AG04450 (cell line): Measurements from ENCODE around the gene AHRR. TPM values are rescaled to one million over a fixed set of nuclear protein-coding genes. Genes with fewer than 3 reads are reported as not detected.

Experiments
- CTCF ChIA-PET: fragments of 300-600, 350-600 bp; formaldehyde crosslinking; extraction: SDS; loops from one replicate; lab custom pipeline; 2022; ENCODE audit warnings: antibody characterized with exemption, inconsistent platforms; lab: Charles Lee
- POLR2A ChIA-PET: fragments of 350-600 bp; formaldehyde crosslinking; extraction: SDS; loops from one replicate; lab custom pipeline; 2021; ENCODE audit warnings: antibody characterized with exemption, inconsistent platforms; lab: Yijun Ruan, JAX
- DNase-seq: peaks from one replicate; pipeline ENCODE4 v3.0.0-alpha.2; 2011; ENCODE audit warnings: low read depth, low spot score
- H3K27ac ChIP-seq: one replicate; pipeline ENCODE4 v1.5.1; 2012; ENCODE audit warnings: low read depth, low read length, control low read depth
- H3K27me3 ChIP-seq: one replicate; pipeline ENCODE4 v1.6.0; 2012; ENCODE audit warnings: low read length; ENCODE audit not compliant: control insufficient read depth, insufficient read depth
- H3K4me3 ChIP-seq: 2 replicates; pipeline ENCODE4 v1.5.1; 2011; ENCODE audit warnings: mild to moderate bottlenecking, low read depth, low read length, control low read depth
- H3K9me3 ChIP-seq: 2 replicates; pipeline ENCODE4 v1.5.1; 2012; ENCODE audit warnings: low read length; ENCODE audit not compliant: control insufficient read depth, insufficient read depth
- polyA plus RNA-seq: library from polyadenylated mRNA; depleted of rRNA; stranded (reverse); fragments of >200 nt; gene quantifications from 2 replicates; pipeline ENCODE4 v1.2.3, GENCODE V29; 2011
- TF ChIP-seq, protein P1 (sequence below): IDR thresholded peaks from 2 replicates; pipeline ENCODE4 v1.5.1; 2011; ENCODE audit warnings: low read depth, low read length, control low read depth, inconsistent platforms

The AHRR gene
- polyA plus RNA-seq, 1 experiment = 22.3 TPM

DNA sequence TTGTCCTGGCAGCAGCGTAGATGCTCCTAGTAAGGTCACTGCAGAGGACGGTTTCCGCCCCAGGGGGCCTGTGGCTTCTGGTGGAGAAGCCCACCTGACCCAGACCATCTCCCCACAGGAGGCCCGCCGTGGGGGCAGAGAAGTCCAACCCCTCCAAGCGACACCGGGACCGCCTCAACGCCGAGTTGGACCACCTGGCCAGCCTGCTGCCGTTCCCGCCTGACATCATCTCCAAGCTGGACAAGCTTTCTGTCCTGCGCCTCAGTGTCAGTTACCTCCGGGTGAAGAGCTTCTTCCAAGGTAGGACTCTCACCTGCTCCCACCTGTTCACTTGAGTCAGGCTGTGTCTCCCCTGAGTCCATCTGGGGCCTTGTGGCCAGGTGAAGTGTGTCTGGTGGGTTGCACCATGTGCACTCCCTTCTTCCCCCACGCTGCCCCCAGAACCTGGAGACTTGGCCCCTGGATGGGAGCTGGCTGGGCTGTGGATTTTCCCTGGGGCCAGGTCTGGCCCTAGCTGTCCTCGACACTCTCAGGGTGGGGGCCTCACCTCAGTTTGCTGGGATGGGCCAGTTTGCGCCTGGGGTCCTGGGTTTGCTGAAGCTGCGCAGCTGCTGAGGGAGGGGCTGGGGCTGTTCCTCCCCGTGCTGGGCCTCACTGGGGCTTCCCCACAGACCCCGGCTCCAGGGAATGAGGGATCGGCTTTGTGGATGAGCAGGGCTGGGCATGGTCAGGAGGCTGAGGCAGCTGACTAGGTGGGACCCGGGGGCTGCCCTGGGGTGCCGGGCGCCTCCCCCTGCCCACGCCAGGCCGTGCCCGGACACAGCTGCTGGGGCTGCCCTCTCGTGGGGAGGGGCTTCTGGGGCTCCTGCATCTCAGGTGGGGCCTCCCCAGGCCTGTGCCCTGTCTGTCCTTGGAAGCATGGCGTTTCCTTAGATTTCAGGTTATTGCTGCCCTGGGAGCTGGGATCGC is 32.4 kb downstream of the AHRR start:
- ChIA-PET POLR2A (interaction anchor here (1.0 kb wide), 1 partner anchor 15 kb away, joined by 5 read pairs; no protein-coding TSS in a partner anchor), CTCF (interaction anchor here (1.3 kb wide), 1 partner anchor 33 kb away, joined by 3 read pairs; no protein-coding TSS in a partner anchor)

DNA sequence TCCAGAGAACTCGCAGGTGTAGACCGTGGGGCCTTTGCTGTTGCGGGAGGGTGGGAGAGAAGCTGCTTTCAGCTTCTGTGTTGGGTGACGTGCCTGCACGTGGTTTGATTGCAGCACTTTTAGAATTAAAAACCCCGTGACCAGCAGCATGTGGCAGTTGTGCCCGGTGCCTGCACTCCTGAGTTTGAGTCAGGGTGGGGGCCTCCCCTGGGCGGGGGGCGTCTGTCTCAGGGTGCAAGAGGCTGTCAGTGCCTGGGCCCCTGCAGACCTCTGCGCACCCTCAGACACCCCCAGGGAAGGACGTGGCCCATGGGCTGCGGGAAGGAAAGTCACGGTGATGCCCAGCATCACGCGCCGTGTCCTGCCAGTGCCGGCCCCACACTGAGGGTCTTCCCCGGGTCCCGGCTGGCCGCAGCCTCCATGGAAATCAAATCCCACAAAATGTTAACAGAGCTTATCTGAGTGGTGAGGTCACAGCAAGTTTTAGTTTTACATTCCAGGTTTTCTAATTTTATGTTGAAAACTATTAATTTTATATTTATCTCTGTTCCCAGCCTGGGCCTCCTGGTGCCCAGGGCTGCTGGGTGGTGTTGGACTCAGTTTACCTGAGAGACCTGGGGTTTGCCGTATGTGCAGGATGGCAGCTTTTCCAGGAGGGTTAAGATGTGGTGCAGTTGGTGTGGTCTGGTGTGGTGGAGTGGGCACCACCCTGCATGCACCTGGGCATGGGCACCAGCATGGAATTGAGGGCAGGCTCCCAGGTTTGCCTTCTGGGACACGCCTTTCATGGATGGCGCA is 33.3 kb downstream of the AHRR start:
- H3K9me3 ChIP-seq = no peaks in the 10 kb centered on the region; the same call in 1 of the 2 replicates
- POLR2A ChIA-PET = no interaction called here
- no peak for DNase-seq
- CTCF ChIA-PET = no interaction called here
- H3K27me3 ChIP-seq = no peaks in the 10 kb centered on the region
- TF ChIP-seq, protein P1, sequence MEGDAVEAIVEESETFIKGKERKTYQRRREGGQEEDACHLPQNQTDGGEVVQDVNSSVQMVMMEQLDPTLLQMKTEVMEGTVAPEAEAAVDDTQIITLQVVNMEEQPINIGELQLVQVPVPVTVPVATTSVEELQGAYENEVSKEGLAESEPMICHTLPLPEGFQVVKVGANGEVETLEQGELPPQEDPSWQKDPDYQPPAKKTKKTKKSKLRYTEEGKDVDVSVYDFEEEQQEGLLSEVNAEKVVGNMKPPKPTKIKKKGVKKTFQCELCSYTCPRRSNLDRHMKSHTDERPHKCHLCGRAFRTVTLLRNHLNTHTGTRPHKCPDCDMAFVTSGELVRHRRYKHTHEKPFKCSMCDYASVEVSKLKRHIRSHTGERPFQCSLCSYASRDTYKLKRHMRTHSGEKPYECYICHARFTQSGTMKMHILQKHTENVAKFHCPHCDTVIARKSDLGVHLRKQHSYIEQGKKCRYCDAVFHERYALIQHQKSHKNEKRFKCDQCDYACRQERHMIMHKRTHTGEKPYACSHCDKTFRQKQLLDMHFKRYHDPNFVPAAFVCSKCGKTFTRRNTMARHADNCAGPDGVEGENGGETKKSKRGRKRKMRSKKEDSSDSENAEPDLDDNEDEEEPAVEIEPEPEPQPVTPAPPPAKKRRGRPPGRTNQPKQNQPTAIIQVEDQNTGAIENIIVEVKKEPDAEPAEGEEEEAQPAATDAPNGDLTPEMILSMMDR = no peak
- H3K4me3 ChIP-seq = no peak overlapping the region
- H3K27ac ChIP-seq = no peak overlapping the region

More for the DNA sequence above, 32.4 kb downstream of the AHRR start:
- Histone ChIP-seq H3K4me3 (no peak overlapping the region), H3K27me3 (no peaks in the 10 kb centered on the region), H3K9me3 (no peaks in the 10 kb centered on the region; the same call in 1 of the 2 replicates), H3K27ac (no peak overlapping the region)
- TF ChIP-seq, protein P1 = no peak
- DNase-seq = no peak

DNA sequence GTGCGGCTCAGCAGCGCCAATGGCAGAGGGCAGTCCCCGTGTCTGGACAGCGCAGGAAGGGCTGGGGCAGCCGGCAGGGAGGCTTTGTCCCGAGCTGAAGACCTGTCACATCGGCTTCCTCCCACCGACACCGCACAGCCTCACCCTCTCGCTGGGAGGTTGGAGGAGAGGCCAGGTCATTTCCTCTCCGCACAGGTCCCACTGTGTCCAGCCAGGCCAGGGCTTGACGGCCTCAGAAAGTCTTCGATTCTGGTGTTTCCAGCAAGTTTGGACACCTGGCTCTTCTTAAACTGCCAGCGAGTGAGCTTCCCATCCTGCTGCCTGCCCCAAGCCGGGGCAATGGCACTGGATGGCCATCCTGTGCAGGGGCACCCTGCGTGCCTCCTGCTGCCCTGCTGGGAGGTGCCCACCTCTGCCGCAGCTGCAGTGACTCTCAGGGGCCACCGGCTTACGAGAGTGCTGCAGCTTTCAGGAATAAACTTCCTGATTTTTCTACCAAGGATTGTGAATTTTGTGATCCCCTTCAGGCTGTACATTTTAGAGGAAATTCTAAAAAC is 33.9 kb downstream of the AHRR start:
- no peak overlapping the region for H3K4me3 ChIP-seq
- no peak for DNase-seq
- H3K9me3 ChIP-seq = no peaks in the 10 kb centered on the region; the same call in none of the 2 replicates
- no peaks in the 10 kb centered on the region for H3K27me3 ChIP-seq
- POLR2A ChIA-PET = no interaction called here
- CTCF ChIA-PET = no interaction called here
- TF ChIP-seq, protein P1 = no peak
- no peak overlapping the region for H3K27ac ChIP-seq

DNA sequence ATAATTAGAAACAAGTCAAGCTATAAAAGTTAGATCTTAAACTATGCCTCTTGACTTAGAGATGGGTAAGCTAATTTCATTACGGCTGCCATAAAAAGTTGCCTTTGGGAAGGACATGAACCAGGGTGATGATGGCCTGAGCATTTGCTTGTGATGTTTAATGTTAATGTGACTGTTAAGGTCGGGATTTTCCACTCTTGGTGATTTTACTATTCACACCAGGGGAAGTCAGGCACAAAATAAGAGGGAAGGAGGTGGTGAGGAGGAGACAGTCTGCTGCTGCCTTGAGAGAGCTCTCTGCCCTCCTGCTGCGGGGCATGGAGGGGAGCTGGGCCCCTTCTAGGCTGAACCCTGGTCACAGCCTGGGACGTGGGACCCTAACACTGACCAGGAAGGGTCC is 34.4 kb downstream of the AHRR start:
- Histone ChIP-seq H3K9me3 (no peaks in the 10 kb centered on the region; the same call in none of the 2 replicates), H3K27ac (no peak overlapping the region), H3K4me3 (no peak overlapping the region), H3K27me3 (no peaks in the 10 kb centered on the region)
- POLR2A ChIA-PET = no interaction called here
- TF ChIP-seq, protein P1 = no peak
- CTCF ChIA-PET = no interaction called here
- no peak for DNase-seq
